ENCODE data around the gene MOB3B.

MOB3B gene

DNA sequence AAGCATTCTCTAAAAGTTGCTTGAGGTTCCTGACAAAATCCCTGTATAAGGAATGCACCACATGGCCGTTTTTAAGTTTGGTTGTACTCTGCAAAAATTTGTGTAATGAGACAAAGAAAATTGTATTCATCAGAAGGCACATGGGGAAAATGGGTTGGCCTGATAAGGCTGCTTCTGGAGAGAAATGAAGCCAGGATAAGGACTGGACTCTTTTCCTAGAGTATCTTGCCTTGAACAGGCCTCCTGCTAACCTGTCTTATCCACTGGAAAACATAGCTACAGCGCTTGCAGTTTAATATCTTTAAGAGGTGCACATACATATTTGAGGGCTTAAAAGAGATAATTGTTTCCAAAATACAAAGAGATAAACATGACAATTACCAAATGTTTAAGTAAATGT is 46.9 kb downstream of the MOB3B start:
- Histone ChIP-seq H3K23ac (ENCODE audit: low read length) (no peak overlapping the region), H3K79me1 (ENCODE audit: low read length) (peaks cover 5% of the 10 kb centered on the region), H3K27me3 (ENCODE audit: insufficient read depth, low read length) (no peaks in the 10 kb centered on the region)

DNA sequence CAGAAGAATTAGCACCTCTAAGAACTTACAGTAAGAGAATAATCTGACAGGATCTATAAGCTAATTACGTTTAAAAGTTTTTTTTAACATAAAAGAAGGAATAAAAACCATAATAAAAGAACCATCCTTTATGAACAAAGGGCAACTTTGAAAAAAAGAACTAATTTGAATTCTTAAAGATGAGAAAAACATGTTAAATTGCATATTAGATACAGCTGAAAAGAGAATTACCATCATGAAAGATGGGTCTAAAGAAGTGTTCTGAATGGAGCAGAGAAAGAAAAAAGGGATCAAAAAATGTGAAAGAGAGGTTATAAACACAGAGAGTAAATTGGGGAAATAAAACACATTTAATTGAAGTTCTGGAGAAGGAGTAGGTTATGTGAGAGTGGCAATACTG is 51.3 kb downstream of the MOB3B start:
- H3K79me2 ChIP-seq (ENCODE audit: control insufficient read depth, insufficient read depth, low read length, poor library complexity), result no peaks in the 10 kb centered on the region
- H3K4me2 ChIP-seq (ENCODE audit: low read length), result no peak overlapping the region
- H3K4me3 ChIP-seq (ENCODE audit: low read depth, low read length), result no peak overlapping the region
- no peak overlapping the region for H4K91ac ChIP-seq (ENCODE audit: low read depth, low read length)
- H3K14ac ChIP-seq (ENCODE audit: low read length), result no peak overlapping the region
- no peaks in the 10 kb centered on the region for H3K27me3 ChIP-seq (ENCODE audit: insufficient read depth, low read length)
- no peak overlapping the region for H4K8ac ChIP-seq (ENCODE audit: low read depth, low read length)
- no peak overlapping the region for H2BK120ac ChIP-seq (ENCODE audit: insufficient read depth, low read length, poor library complexity)
- H3K4me1 ChIP-seq (ENCODE audit: control insufficient read depth in 1 of 2, insufficient read depth in 2 of 2, low read length in 2 of 2), result peaks cover 0 to 5% of the 10 kb centered on the region in 2 experiments
- H4K12ac ChIP-seq (ENCODE audit: low read depth, low read length), result no peak overlapping the region
- no peak overlapping the region for H2AFZ ChIP-seq (ENCODE audit: insufficient read depth, low read length, poor library complexity)
- no peak overlapping the region for H3K27ac ChIP-seq (ENCODE audit: low read depth, low read length)
- no peak overlapping the region for H2BK5ac ChIP-seq (ENCODE audit: low read depth, low read length, poor library complexity)
- H3K36me3 ChIP-seq (ENCODE audit: control insufficient read depth in 1 of 2, insufficient read depth in 2 of 2, low read length in 2 of 2), result no peaks in the 10 kb centered on the region
- H3K18ac ChIP-seq (ENCODE audit: low read length), result no peak overlapping the region
- H3K4ac ChIP-seq (ENCODE audit: low read depth, low read length), result no peak overlapping the region
- no CpG with 5 or more reads among the region's 1 CpG for WGBS (ENCODE audit: extremely low coverage, insufficient coverage, insufficient read length)
- H3K9me3 ChIP-seq (ENCODE audit: insufficient read depth, low read depth, low read length), result no peaks in the 10 kb centered on the region
- H3K23ac ChIP-seq (ENCODE audit: low read length), result no peak overlapping the region
- no peak overlapping the region for H2AK5ac ChIP-seq (ENCODE audit: low read length)
- H3K9ac ChIP-seq (ENCODE audit: low read length), result no peak overlapping the region
- DNase-seq, result no peak
- no peaks in the 10 kb centered on the region for H3K79me1 ChIP-seq (ENCODE audit: low read length)
- H2BK12ac ChIP-seq (ENCODE audit: low read length), result no peak overlapping the region

More for the DNA sequence above, 46.9 kb downstream of the MOB3B start:
- no peak for DNase-seq
- Histone ChIP-seq H2BK120ac (ENCODE audit: insufficient read depth, low read length, poor library complexity) (no peak overlapping the region), H3K4me3 (ENCODE audit: low read depth, low read length) (no peak overlapping the region), H3K36me3 (ENCODE audit: control insufficient read depth in 1 of 2, insufficient read depth in 2 of 2, low read length in 2 of 2) (no peaks in the 10 kb centered on the region), H3K14ac (ENCODE audit: low read length) (no peak overlapping the region), H3K9ac (ENCODE audit: low read length) (no peak overlapping the region), H3K4ac (ENCODE audit: low read depth, low read length) (no peak overlapping the region), H3K18ac (ENCODE audit: low read length) (no peak overlapping the region), H2AFZ (ENCODE audit: insufficient read depth, low read length, poor library complexity) (no peak overlapping the region), H2BK5ac (ENCODE audit: low read depth, low read length, poor library complexity) (no peak overlapping the region), H4K91ac (ENCODE audit: low read depth, low read length) (no peak overlapping the region), H3K79me2 (ENCODE audit: control insufficient read depth, insufficient read depth, low read length, poor library complexity) (peaks cover 3% of the 10 kb centered on the region), H4K12ac (ENCODE audit: low read depth, low read length) (no peak overlapping the region), H4K8ac (ENCODE audit: low read depth, low read length) (no peak overlapping the region), H2BK12ac (ENCODE audit: low read length) (no peak overlapping the region), H3K4me1 (ENCODE audit: control insufficient read depth in 1 of 2, insufficient read depth in 2 of 2, low read length in 2 of 2) (peaks cover 6 to 10% of the 10 kb centered on the region in 2 experiments), H3K9me3 (ENCODE audit: insufficient read depth, low read depth, low read length) (no peaks in the 10 kb centered on the region), H3K4me2 (ENCODE audit: low read length) (no peak overlapping the region), H3K27ac (ENCODE audit: low read depth, low read length) (no peak overlapping the region), H2AK5ac (ENCODE audit: low read length) (no peak overlapping the region)
- no CpG with 5 or more reads among the region's 2 CpGs for WGBS (ENCODE audit: extremely low coverage, insufficient coverage, insufficient read length)

- Histone ChIP-seq H2BK120ac (ENCODE audit: insufficient read depth, low read length, poor library complexity) (no peak overlapping the region), H2BK5ac (ENCODE audit: low read depth, low read length, poor library complexity) (no peak overlapping the region), H3K27ac (ENCODE audit: low read depth, low read length) (no peak overlapping the region), H2BK12ac (ENCODE audit: low read length) (no peak overlapping the region), H4K91ac (ENCODE audit: low read depth, low read length) (no peak overlapping the region), H4K8ac (ENCODE audit: low read depth, low read length) (no peak overlapping the region), H4K12ac (ENCODE audit: low read depth, low read length) (no peak overlapping the region), H2AK5ac (ENCODE audit: low read length) (no peak overlapping the region), H3K9ac (ENCODE audit: low read length) (no peak overlapping the region), H3K14ac (ENCODE audit: low read length) (no peak overlapping the region), H3K23ac (ENCODE audit: low read length) (no peak overlapping the region), H3K4me3 (ENCODE audit: low read depth, low read length) (no peak overlapping the region), H3K4ac (ENCODE audit: low read depth, low read length) (peak overlapping the region; percentile 28), H3K4me1 (ENCODE audit: control insufficient read depth in 1 of 2, insufficient read depth in 2 of 2, low read length in 2 of 2) (peaks cover 0 to 7% of the 10 kb centered on the region in 2 experiments), H3K9me3 (ENCODE audit: insufficient read depth, low read depth, low read length) (no peaks in the 10 kb centered on the region), H2AFZ (ENCODE audit: insufficient read depth, low read length, poor library complexity) (no peak overlapping the region), H3K36me3 (ENCODE audit: control insufficient read depth in 1 of 2, insufficient read depth in 2 of 2, low read length in 2 of 2) (no peaks in the 10 kb centered on the region), H3K4me2 (ENCODE audit: low read length) (no peak overlapping the region), H3K79me1 (ENCODE audit: low read length) (no peaks in the 10 kb centered on the region), H3K18ac (ENCODE audit: low read length) (no peak overlapping the region), H3K27me3 (ENCODE audit: insufficient read depth, low read length) (no peaks in the 10 kb centered on the region), H3K79me2 (ENCODE audit: control insufficient read depth, insufficient read depth, low read length, poor library complexity) (no peaks in the 10 kb centered on the region)
- DNase-seq, result no peak
- WGBS (ENCODE audit: extremely low coverage, insufficient coverage, insufficient read length), result no CpG with 5 or more reads among the region's 6 CpGs
Observed at GRCh38 chr9:27476870-27477515, 52.6 kb downstream of the MOB3B start.

GRCh38 chr9:27475057-27475595 is 54.5 kb downstream of the MOB3B start:
- peaks cover 3 to 11% of the 10 kb centered on the region in 2 experiments for H3K4me1 ChIP-seq (ENCODE audit: control insufficient read depth in 1 of 2, insufficient read depth in 2 of 2, low read length in 2 of 2)
- H3K4ac ChIP-seq (ENCODE audit: low read depth, low read length), result no peak overlapping the region
- H3K79me2 ChIP-seq (ENCODE audit: control insufficient read depth, insufficient read depth, low read length, poor library complexity), result no peaks in the 10 kb centered on the region
- H3K9ac ChIP-seq (ENCODE audit: low read length), result no peak overlapping the region
- H4K12ac ChIP-seq (ENCODE audit: low read depth, low read length), result no peak overlapping the region
- no peak overlapping the region for H3K4me2 ChIP-seq (ENCODE audit: low read length)
- H3K23ac ChIP-seq (ENCODE audit: low read length), result no peak overlapping the region
- H2BK5ac ChIP-seq (ENCODE audit: low read depth, low read length, poor library complexity), result no peak overlapping the region
- no peak overlapping the region for H2AFZ ChIP-seq (ENCODE audit: insufficient read depth, low read length, poor library complexity)
- H3K36me3 ChIP-seq (ENCODE audit: control insufficient read depth in 1 of 2, insufficient read depth in 2 of 2, low read length in 2 of 2), result no peaks in the 10 kb centered on the region
- no peak overlapping the region for H2AK5ac ChIP-seq (ENCODE audit: low read length)
- no peak overlapping the region for H3K18ac ChIP-seq (ENCODE audit: low read length)
- WGBS (ENCODE audit: extremely low coverage, insufficient coverage, insufficient read length), result no CpG with 5 or more reads among the region's 7 CpGs
- no peak overlapping the region for H3K14ac ChIP-seq (ENCODE audit: low read length)
- no peak overlapping the region for H3K4me3 ChIP-seq (ENCODE audit: low read depth, low read length)
- no peak overlapping the region for H4K8ac ChIP-seq (ENCODE audit: low read depth, low read length)
- no peak overlapping the region for H2BK12ac ChIP-seq (ENCODE audit: low read length)
- no peaks in the 10 kb centered on the region for H3K79me1 ChIP-seq (ENCODE audit: low read length)
- H2BK120ac ChIP-seq (ENCODE audit: insufficient read depth, low read length, poor library complexity), result no peak overlapping the region
- no peaks in the 10 kb centered on the region for H3K9me3 ChIP-seq (ENCODE audit: insufficient read depth, low read depth, low read length)
- H3K27me3 ChIP-seq (ENCODE audit: insufficient read depth, low read length), result no peaks in the 10 kb centered on the region
- no peak for DNase-seq
- no peak overlapping the region for H3K27ac ChIP-seq (ENCODE audit: low read depth, low read length)
- no peak overlapping the region for H4K91ac ChIP-seq (ENCODE audit: low read depth, low read length)

All from trophoblast cell (in vitro differentiated cells and primary cell).